Smooth muscle cell (in vitro differentiated cells): ENCODE data around the gene RPTOR. TPM values are rescaled to one million over a fixed set of nuclear protein-coding genes. Genes with fewer than 3 reads are reported as not detected.
"Not testable (repeated sequence)": the region's sequence is repeated elsewhere in the genome, so short reads cannot be mapped to it uniquely, and the experiment has no call there.

ENCODE experiments used
- DNase-seq: peaks from one replicate; lab custom pipeline; 2025; ENCODE audit not compliant: unreplicated experiment; lab: John Stamatoyannopoulos, UW
- H2AFZ ChIP-seq: fragments of 200-600 bp; sonication (generic); 2 replicates; pipeline ENCODE4 v1.6.0; 2016; ENCODE audit warnings: antibody characterized with exemption, low read depth, mild to moderate bottlenecking
- H3F3A ChIP-seq: fragments of 200-600 bp; sonication (generic); 2 replicates; pipeline ENCODE4 v1.6.0; 2017; ENCODE audit warnings: antibody characterized with exemption, low read depth
- H3K27ac ChIP-seq: fragments of 200-600 bp; sonication (generic); 2 replicates; pipeline ENCODE4 v1.5.1; 2016; ENCODE audit warnings: low read depth, mild to moderate bottlenecking
- H3K27me3 ChIP-seq: fragments of 200-600 bp; sonication (generic); 2 replicates; pipeline ENCODE4 v1.6.1; 2016; ENCODE audit warnings: low read depth, mild to moderate bottlenecking
- H3K36me3 ChIP-seq: fragments of 200-600 bp; sonication (generic); 2 replicates; pipeline ENCODE4 v1.5.1; 2016; ENCODE audit warnings: low read depth
- H3K4me1 ChIP-seq: fragments of 200-600 bp; sonication (generic); 2 replicates; pipeline ENCODE4 v1.5.1; 2016; ENCODE audit warnings: low read depth
- H3K4me2 ChIP-seq: fragments of 200-600 bp; sonication (generic); 2 replicates; pipeline ENCODE4 v1.6.0; 2016; ENCODE audit warnings: mild to moderate bottlenecking
- H3K4me3 ChIP-seq: fragments of 200-600 bp; sonication (generic); 2 replicates; pipeline ENCODE4 v1.5.1; 2016; ENCODE audit warnings: mild to moderate bottlenecking
- H3K79me2 ChIP-seq: fragments of 200-600 bp; sonication (generic); 2 replicates; pipeline ENCODE4 v1.6.0; 2016; ENCODE audit warnings: low read depth, mild to moderate bottlenecking
- H3K9ac ChIP-seq: fragments of 200-600 bp; sonication (generic); 2 replicates; pipeline ENCODE4 v1.6.0; 2016; ENCODE audit warnings: low read depth
- H3K9me3 ChIP-seq: fragments of 200-600 bp; sonication (generic); replicated peaks from 2 replicates; pipeline ENCODE4 v1.5.1; 2016; ENCODE audit warnings: low read depth
- H4K20me1 ChIP-seq: fragments of 200-600 bp; sonication (generic); 2 replicates; pipeline ENCODE4 v1.6.0; 2016; ENCODE audit warnings: low read depth
- CTCF ChIP-seq: fragments of 200-600 bp; sonication (generic); IDR thresholded peaks from 2 replicates; pipeline ENCODE4 v1.5.1; 2017; ENCODE audit warnings: borderline replicate concordance, mild to moderate bottlenecking, antibody characterized with exemption; ENCODE audit not compliant: insufficient read depth, poor library complexity, severe bottlenecking
- WGBS: methylation state at CpG from one replicate; pipeline ENCODE4 v1.1.7; 2016; ENCODE audit warnings: low lambda C conversion rate; 5-methylcytosine and 5-hydroxymethylcytosine counted together
- polyA plus RNA-seq: library from polyadenylated mRNA; unstranded; fragments of >200 nt; fragmentation: Nextera tagmentation; extraction: Ambion mirVana; gene quantifications from 2 replicates; pipeline ENCODE4 v1.2.1, GENCODE V29; 2016
- total RNA-seq: library from RNA; depleted of rRNA; stranded (reverse); fragments of >200 nt; gene quantifications from 2 replicates; pipeline ENCODE4 v1.2.3, GENCODE V29; 2014

Gene RPTOR
- total and polyA plus RNA-seq, 2 experiments from 2014 or later: 10.6 to 12.2 TPM

- Histone ChIP-seq H3K36me3 (no peaks in the 10 kb centered on the region), H3K9ac (no peak overlapping the region), H3F3A (no peaks in the 10 kb centered on the region), H3K9me3 (no peaks in the 10 kb centered on the region), H3K4me3 (no peak overlapping the region), H3K4me1 (no peaks in the 10 kb centered on the region), H3K27me3 (no peaks in the 10 kb centered on the region), H3K27ac (no peak overlapping the region), H3K79me2 (no peaks in the 10 kb centered on the region), H4K20me1 (no peaks in the 10 kb centered on the region), H2AFZ (no peak overlapping the region), H3K4me2 (no peak overlapping the region)
- DNase-seq: no peak
- WGBS: 96% methylated on average over 18 of the region's 18 CpGs
- TF ChIP-seq CTCF: no peak
These were observed 267.9 kb downstream of the RPTOR start for GRCh38 chr17:80812362-80813088.

- TF ChIP-seq CTCF: no peak
- H4K20me1 ChIP-seq: no peaks in the 10 kb centered on the region
- no peak overlapping the region for H3K4me2 ChIP-seq
- no peak overlapping the region for H3K27ac ChIP-seq
- H3K4me1 ChIP-seq: no peaks in the 10 kb centered on the region
- DNase-seq: no peak
- no peak overlapping the region for H2AFZ ChIP-seq
- no peaks in the 10 kb centered on the region for H3K9me3 ChIP-seq
- no peaks in the 10 kb centered on the region for H3K79me2 ChIP-seq
- no peaks in the 10 kb centered on the region for H3K36me3 ChIP-seq
- no peaks in the 10 kb centered on the region for H3F3A ChIP-seq
- no peak overlapping the region for H3K9ac ChIP-seq
- no peak overlapping the region for H3K4me3 ChIP-seq
- H3K27me3 ChIP-seq: no peaks in the 10 kb centered on the region
- WGBS: 96% methylated on average over 5 of the region's 5 CpGs
These were observed 268.7 kb downstream of the RPTOR start for GRCh38 chr17:80813318-80813717.

GRCh38 chr17:80814491-80814890 is 269.9 kb downstream of the RPTOR start:
- no peaks in the 10 kb centered on the region for H3K4me1 ChIP-seq
- H3K27ac ChIP-seq: no peak overlapping the region
- TF ChIP-seq CTCF: no peak
- H3K79me2 ChIP-seq: no peaks in the 10 kb centered on the region
- H3K4me3 ChIP-seq: no peak overlapping the region
- no peak overlapping the region for H3K4me2 ChIP-seq
- WGBS: 98% methylated on average over 9 of the region's 9 CpGs
- H3K9me3 ChIP-seq: no peaks in the 10 kb centered on the region
- H3K36me3 ChIP-seq: no peaks in the 10 kb centered on the region
- H3F3A ChIP-seq: no peaks in the 10 kb centered on the region
- H3K27me3 ChIP-seq: no peaks in the 10 kb centered on the region
- H4K20me1 ChIP-seq: no peaks in the 10 kb centered on the region
- no peak overlapping the region for H2AFZ ChIP-seq
- DNase-seq: no peak
- H3K9ac ChIP-seq: no peak overlapping the region

GRCh38 chr17:80815151-80815681 is 270.6 kb downstream of the RPTOR start:
- Histone ChIP-seq H3K4me2 (no peak overlapping the region), H3F3A (no peaks in the 10 kb centered on the region), H2AFZ (no peak overlapping the region), H3K79me2 (no peaks in the 10 kb centered on the region), H3K9me3 (no peaks in the 10 kb centered on the region), H3K27me3 (no peaks in the 10 kb centered on the region), H3K4me3 (no peak overlapping the region), H3K36me3 (no peaks in the 10 kb centered on the region), H3K27ac (no peak overlapping the region), H3K4me1 (no peaks in the 10 kb centered on the region), H3K9ac (no peak overlapping the region), H4K20me1 (no peaks in the 10 kb centered on the region)
- no peak for DNase-seq
- no peak for TF ChIP-seq CTCF
- 79% methylated on average over 10 of the region's 10 CpGs for WGBS

GRCh38 chr17:80815718-80816117 is 271.1 kb downstream of the RPTOR start:
- not testable (repeated sequence) for H3K4me2 ChIP-seq, H3K4me1 ChIP-seq, H3F3A ChIP-seq, H3K27me3 ChIP-seq, H4K20me1 ChIP-seq, H3K9ac ChIP-seq, H3K79me2 ChIP-seq, H2AFZ ChIP-seq, H3K27ac ChIP-seq, H3K36me3 ChIP-seq, DNase-seq, H3K9me3 ChIP-seq, H3K4me3 ChIP-seq
- WGBS: 96% methylated on average over 23 of the region's 23 CpGs
